ENCODE measurements around the gene RAPGEF2. TPM values are rescaled to one million over a fixed set of nuclear protein-coding genes. Genes with fewer than 3 reads are reported as not detected.
A peak's percentile ranks its signal among the peaks of the same experiment; 100 is the strongest.
"Not testable (repeated sequence)": the region's sequence is repeated elsewhere in the genome, so short reads cannot be mapped to it uniquely, and the experiment has no call there.

RAPGEF2 gene
- total RNA-seq, 4 donors from 2014 or later: 14.1 to 30.5 (median 21.4) TPM

- Histone ChIP-seq H3K27me3 (no peaks in the 10 kb centered on the region), H3K36me3 (peaks cover 0 to 16% (median 0%) of the 10 kb centered on the region in 3 donors), H3K4me1 (no peaks in the 10 kb centered on the region), H3K4me3 (no peak overlapping the region), H3K27ac (no peak overlapping the region), H3K9me3 (no peaks in the 10 kb centered on the region)
- no peak for DNase-seq
- WGBS, 2 donors: 88 to 89% methylated on average over 2 of the region's 2 CpGs
- TF ChIP-seq CTCF (IDR thresholded peaks at IDR 0.05): no peak
- TF ChIP-seq POLR2A (IDR thresholded peaks at IDR 0.05): no peak
- intact Hi-C loops (cut with DNase I): no loop called here
These were observed 202.2 kb downstream of the RAPGEF2 start for GRCh38 chr4:159305129-159305528.

- intact Hi-C loops (cut with DNase I): no loop called here
- no peak overlapping the region for H3K27ac ChIP-seq
- H3K36me3 ChIP-seq: peaks cover 0 to 16% (median 0%) of the 10 kb centered on the region in 3 donors
- H3K4me1 ChIP-seq: no peaks in the 10 kb centered on the region
- WGBS, 2 donors: 91 to 93% methylated on average over 2 of the region's 2 CpGs
- no peaks in the 10 kb centered on the region for H3K9me3 ChIP-seq
- DNase-seq: no peak
- no peaks in the 10 kb centered on the region for H3K27me3 ChIP-seq
- no peak overlapping the region for H3K4me3 ChIP-seq
- TF ChIP-seq POLR2A (IDR thresholded peaks at IDR 0.05) (no peak), CTCF (IDR thresholded peaks at IDR 0.05) (no peak)
These were observed 205.1 kb downstream of the RAPGEF2 start for GRCh38 chr4:159307929-159308328.

- TF ChIP-seq POLR2A (IDR thresholded peaks at IDR 0.05): no peak
- TF ChIP-seq CTCF (IDR thresholded peaks at IDR 0.05): no peak
- 67 to 68% methylated on average over 4 of the region's 4 CpGs for WGBS, 2 donors
- intact Hi-C loops (cut with DNase I): no loop called here
- Histone ChIP-seq H3K27ac (peak overlapping the region in 1 of 4 donors; percentile 11), H3K9me3 (no peaks in the 10 kb centered on the region), H3K36me3 (peaks cover 0 to 16% (median 0%) of the 10 kb centered on the region in 3 donors), H3K27me3 (no peaks in the 10 kb centered on the region), H3K4me3 (no peak overlapping the region), H3K4me1 (no peaks in the 10 kb centered on the region)
- no peak for DNase-seq
These were observed 205.9 kb downstream of the RAPGEF2 start for GRCh38 chr4:159308566-159309340.

GRCh38 chr4:159312236-159312635 is 209.4 kb downstream of the RAPGEF2 start:
- no peaks in the 10 kb centered on the region for H3K9me3 ChIP-seq
- no peaks in the 10 kb centered on the region for H3K4me1 ChIP-seq
- no peak overlapping the region for H3K27ac ChIP-seq
- intact Hi-C loops (cut with DNase I): no loop called here
- H3K27me3 ChIP-seq: no peaks in the 10 kb centered on the region
- TF ChIP-seq CTCF (IDR thresholded peaks at IDR 0.05) (no peak), POLR2A (IDR thresholded peaks at IDR 0.05) (no peak)
- H3K36me3 ChIP-seq: peaks cover 0 to 26% (median 0%) of the 10 kb centered on the region in 3 donors
- DNase-seq: no peak
- H3K4me3 ChIP-seq: no peak overlapping the region

GRCh38 chr4:159315879-159316278 is 213.0 kb downstream of the RAPGEF2 start:
- DNase-seq; H3K27me3 ChIP-seq; H3K9me3 ChIP-seq; H3K4me1 ChIP-seq; H3K4me3 ChIP-seq; H3K27ac ChIP-seq; intact Hi-C loops (cut with DNase I): not testable (repeated sequence)
- peak in 1 of 6 experiments; percentile 29 for TF ChIP-seq CTCF (IDR thresholded peaks at IDR 0.05)
- H3K36me3 ChIP-seq: peaks cover 0 to 26% (median 0%) of the 10 kb centered on the region in 3 donors
- WGBS, 2 donors: 83 to 90% methylated on average over 9 to 12 of the region's 12 CpGs
